Measurements from ENCODE around the gene LSS. TPM values are rescaled to one million over a fixed set of nuclear protein-coding genes. Genes with fewer than 3 reads are reported as not detected.

The LSS gene
- total RNA-seq, result 10 to 100 TPM; 14.1 to 21.3 TPM

GRCh38 chr21:46228345-46229051, at the start of gene LSS:
LSS (minus strand) TSS chr21:46228774; CDS start chr21:46228745, 29 bp downstream.
- intact Hi-C loops (cut with DNase I, micrococcal nuclease), result loop anchor here (1.0 to 10.0 kb wide), 13 partner anchors 24 to 1891 kb away; partner anchors contain the start of genes PCNT (in 2 of the 2), YBEY (in 2 of the 2), C21orf58 (in 1 of the 2) and CFAP410 (in 1 of the 2)
- Mint-ChIP-seq H3K36me3 (ENCODE audit: low read depth) (peaks cover 33% of the 10 kb centered on the region), H3K27me3 (no peaks in the 10 kb centered on the region), H3K4me1 (peaks cover 41% of the 10 kb centered on the region), H3K9me3 (ENCODE audit: low read depth) (peaks cover 2% of the 10 kb centered on the region), H3K4me3 (peak within 1 kb of the TSS; percentile 77), H3K27ac (peak within 1 kb of the TSS; percentile 91)
- ChIA-PET POLR2A (no interaction called here), CTCF (interaction anchor here (0.8 kb wide), 1 partner anchor 14 kb away, joined by 3 read pairs; no protein-coding TSS in a partner anchor)
- DNase-seq, result peak; percentile 98
- peak; percentile 95 for ATAC-seq

GRCh38 chr21:46274797-46275390, 46.3 kb upstream of the LSS start:
- DNase-seq, result no peak
- Mint-ChIP-seq H3K27me3 (no peaks in the 10 kb centered on the region), H3K27ac (no peak overlapping the region), H3K9me3 (ENCODE audit: low read depth) (no peaks in the 10 kb centered on the region), H3K4me3 (no peak overlapping the region), H3K4me1 (no peaks in the 10 kb centered on the region), H3K36me3 (ENCODE audit: low read depth) (peaks cover 55% of the 10 kb centered on the region)
- ATAC-seq, result no peak
- intact Hi-C loops (cut with DNase I, micrococcal nuclease), result no loop called here
- ChIA-PET CTCF (interaction anchor here (0.6 to 1.4 kb wide), 2 partner anchors 51 to 116 kb away, joined by 3 to 5 read pairs; a partner anchor contains a TSS), POLR2A (interaction anchor here (0.6 kb wide), 1 partner anchor 16 kb away, joined by 8 read pairs; no protein-coding TSS in a partner anchor)

- POLR2A ChIA-PET, result no interaction called here
- DNase-seq (no peak), ATAC-seq (no peak)
- CTCF ChIA-PET, result no interaction called here
- Mint-ChIP-seq H3K4me1 (no peaks in the 10 kb centered on the region), H3K36me3 (ENCODE audit: low read depth) (peaks cover 50% of the 10 kb centered on the region), H3K4me3 (no peak overlapping the region), H3K27ac (no peak overlapping the region), H3K9me3 (ENCODE audit: low read depth) (no peaks in the 10 kb centered on the region), H3K27me3 (no peaks in the 10 kb centered on the region)
- intact Hi-C loops (cut with DNase I, micrococcal nuclease), result no loop called here
Observed at GRCh38 chr21:46273341-46273740, 44.8 kb upstream of the LSS start.

GRCh38 chr21:46269466-46269865, 40.9 kb upstream of the LSS start:
- no peak overlapping the region for H3K4me3 Mint-ChIP-seq
- CTCF ChIA-PET, result no interaction called here
- POLR2A ChIA-PET, result no interaction called here
- H3K27ac Mint-ChIP-seq, result no peak overlapping the region
- H3K4me1 Mint-ChIP-seq, result no peaks in the 10 kb centered on the region
- intact Hi-C loops (cut with DNase I, micrococcal nuclease), result no loop called here
- ATAC-seq (no peak), DNase-seq (no peak)
- peaks cover 56% of the 10 kb centered on the region for H3K36me3 Mint-ChIP-seq (ENCODE audit: low read depth)
- H3K9me3 Mint-ChIP-seq (ENCODE audit: low read depth), result no peaks in the 10 kb centered on the region
- no peaks in the 10 kb centered on the region for H3K27me3 Mint-ChIP-seq

- DNase-seq, result no peak
- Mint-ChIP-seq H3K27me3 (no peaks in the 10 kb centered on the region), H3K9me3 (ENCODE audit: low read depth) (no peaks in the 10 kb centered on the region), H3K4me3 (no peak overlapping the region), H3K36me3 (ENCODE audit: low read depth) (peaks cover 49% of the 10 kb centered on the region), H3K27ac (no peak overlapping the region), H3K4me1 (no peaks in the 10 kb centered on the region)
- ChIA-PET CTCF (no interaction called here), POLR2A (no interaction called here)
- intact Hi-C loops (cut with DNase I, micrococcal nuclease), result no loop called here
- ATAC-seq, result no peak
Observed at GRCh38 chr21:46268371-46268770, 39.8 kb upstream of the LSS start.

GRCh38 chr21:46266946-46267345, 38.4 kb upstream of the LSS start:
- peaks cover 41% of the 10 kb centered on the region for H3K36me3 Mint-ChIP-seq (ENCODE audit: low read depth)
- ChIA-PET POLR2A (no interaction called here), CTCF (no interaction called here)
- H3K9me3 Mint-ChIP-seq (ENCODE audit: low read depth), result no peaks in the 10 kb centered on the region
- no peak for DNase-seq
- no peak for ATAC-seq
- intact Hi-C loops (cut with DNase I, micrococcal nuclease), result no loop called here
- H3K4me3 Mint-ChIP-seq, result no peak overlapping the region
- H3K27me3 Mint-ChIP-seq, result no peaks in the 10 kb centered on the region
- H3K27ac Mint-ChIP-seq, result peak overlapping the region; percentile 25
- H3K4me1 Mint-ChIP-seq, result no peaks in the 10 kb centered on the region

GRCh38 chr21:46265736-46266525, 37.4 kb upstream of the LSS start:
- no peaks in the 10 kb centered on the region for H3K9me3 Mint-ChIP-seq (ENCODE audit: low read depth)
- peaks cover 39% of the 10 kb centered on the region for H3K36me3 Mint-ChIP-seq (ENCODE audit: low read depth)
- no peaks in the 10 kb centered on the region for H3K4me1 Mint-ChIP-seq
- no peak for DNase-seq
- intact Hi-C loops (cut with DNase I, micrococcal nuclease), result no loop called here
- ChIA-PET POLR2A (no interaction called here), CTCF (no interaction called here)
- ATAC-seq, result no peak
- no peak overlapping the region for H3K4me3 Mint-ChIP-seq
- H3K27ac Mint-ChIP-seq, result peak overlapping the region; percentile 13
- no peaks in the 10 kb centered on the region for H3K27me3 Mint-ChIP-seq

GRCh38 chr21:46264690-46265144, 36.1 kb upstream of the LSS start:
- no peak for ATAC-seq

GRCh38 chr21:46264046-46264689, 35.6 kb upstream of the LSS start:
- H3K27me3 Mint-ChIP-seq, result no peaks in the 10 kb centered on the region
- CTCF ChIA-PET, result no interaction called here
- intact Hi-C loops (cut with DNase I, micrococcal nuclease), result no loop called here
- POLR2A ChIA-PET, result no interaction called here
- peaks cover 38% of the 10 kb centered on the region for H3K36me3 Mint-ChIP-seq (ENCODE audit: low read depth)
- no peaks in the 10 kb centered on the region for H3K9me3 Mint-ChIP-seq (ENCODE audit: low read depth)
- ATAC-seq (no peak), DNase-seq (no peak)
- no peaks in the 10 kb centered on the region for H3K4me1 Mint-ChIP-seq
- H3K4me3 Mint-ChIP-seq, result no peak overlapping the region
- H3K27ac Mint-ChIP-seq, result no peak overlapping the region

More at GRCh38 chr21:46264690-46265144, 36.1 kb upstream of the LSS start:
- no peak overlapping the region for H3K27ac Mint-ChIP-seq
- H3K4me3 Mint-ChIP-seq, result no peak overlapping the region
- no peak for DNase-seq
- H3K4me1 Mint-ChIP-seq, result no peaks in the 10 kb centered on the region
- H3K9me3 Mint-ChIP-seq (ENCODE audit: low read depth), result no peaks in the 10 kb centered on the region
- intact Hi-C loops (cut with DNase I, micrococcal nuclease), result no loop called here
- CTCF ChIA-PET, result no interaction called here
- no peaks in the 10 kb centered on the region for H3K27me3 Mint-ChIP-seq
- peaks cover 38% of the 10 kb centered on the region for H3K36me3 Mint-ChIP-seq (ENCODE audit: low read depth)
- POLR2A ChIA-PET, result no interaction called here

GRCh38 chr21:46256501-46256994, 28.0 kb upstream of the LSS start:
- ATAC-seq (no peak), DNase-seq (no peak)
- ChIA-PET CTCF (interaction anchor here (0.5 to 0.6 kb wide), 2 partner anchors 294 to 414 kb away, joined by 3 to 4 read pairs; no protein-coding TSS in a partner anchor), POLR2A (no interaction called here)
- Mint-ChIP-seq H3K27me3 (no peaks in the 10 kb centered on the region), H3K4me1 (peaks cover 24% of the 10 kb centered on the region), H3K4me3 (no peak overlapping the region), H3K9me3 (ENCODE audit: low read depth) (no peaks in the 10 kb centered on the region), H3K27ac (no peak overlapping the region), H3K36me3 (ENCODE audit: low read depth) (peaks cover 60% of the 10 kb centered on the region)
- intact Hi-C loops (cut with DNase I, micrococcal nuclease), result no loop called here

- Mint-ChIP-seq H3K27me3 (no peaks in the 10 kb centered on the region), H3K4me1 (peaks cover 28% of the 10 kb centered on the region), H3K4me3 (no peak overlapping the region), H3K27ac (no peak overlapping the region), H3K9me3 (ENCODE audit: low read depth) (no peaks in the 10 kb centered on the region), H3K36me3 (ENCODE audit: low read depth) (peaks cover 63% of the 10 kb centered on the region)
- ChIA-PET CTCF (interaction anchor here (0.5 to 0.6 kb wide), 3 partner anchors 11 to 415 kb away, joined by 3 to 4 read pairs (median 3); no protein-coding TSS in a partner anchor), POLR2A (no interaction called here)
- DNase-seq, result no peak
- ATAC-seq, result no peak
- intact Hi-C loops (cut with DNase I, micrococcal nuclease), result no loop called here
Observed at GRCh38 chr21:46255758-46256337, 27.3 kb upstream of the LSS start.
